Stimulated activated naive CD4-positive, alpha-beta T cell treated with Interleukin-2 at 50 U/mL for 16 hours (primary cell): ENCODE measurements around the gene EIF3B.
"Not testable (repeated sequence)": the region's sequence is repeated elsewhere in the genome, so short reads cannot be mapped to it uniquely, and the experiment has no call there.

Experiments used
- DNase-seq: peaks from one replicate; lab custom pipeline; 2025; lab: John Stamatoyannopoulos, UW

The EIF3B gene

DNA sequence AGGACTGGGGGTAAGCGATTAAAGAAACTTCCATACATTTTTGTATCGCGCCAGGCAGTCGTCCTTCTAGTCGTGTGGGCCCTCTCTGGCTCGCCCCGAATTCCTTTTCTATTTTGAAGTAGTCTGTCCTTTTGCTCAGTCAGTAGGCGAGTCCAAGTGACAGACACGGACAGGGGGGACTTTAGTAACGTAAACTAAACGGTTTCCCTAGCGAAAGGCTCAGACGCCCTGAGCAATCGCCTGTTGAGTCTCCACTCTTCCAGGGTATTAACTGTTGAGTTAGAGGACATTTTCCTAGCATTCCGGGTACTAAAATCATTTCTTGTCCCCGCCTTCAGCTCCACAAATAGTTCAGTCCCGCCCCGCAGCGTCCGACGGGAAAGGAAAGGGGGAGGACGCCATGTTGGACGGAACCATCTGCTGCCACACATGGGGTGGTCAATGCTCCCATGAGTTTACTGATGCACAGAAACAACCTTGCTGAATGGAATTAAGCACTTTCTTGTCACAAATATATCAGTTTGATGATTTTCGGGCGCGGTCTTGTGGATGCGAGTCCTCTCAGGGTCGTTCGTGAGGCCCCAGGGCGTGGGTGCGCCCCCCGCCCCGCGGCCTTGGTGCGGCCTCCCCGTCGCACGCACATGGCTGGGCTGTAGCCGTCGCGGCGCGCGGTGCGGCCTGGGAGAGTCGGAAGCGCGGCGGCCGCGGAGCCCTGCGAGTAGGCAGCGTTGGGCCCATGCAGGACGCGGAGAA is at the start of gene EIF3B:
EIF3B (plus strand) TSS at position 642 of the 753 bp plus-strand sequence; CDS start at position 737, 95 bp downstream.
- DNase-seq = peak; percentile 85

DNA sequence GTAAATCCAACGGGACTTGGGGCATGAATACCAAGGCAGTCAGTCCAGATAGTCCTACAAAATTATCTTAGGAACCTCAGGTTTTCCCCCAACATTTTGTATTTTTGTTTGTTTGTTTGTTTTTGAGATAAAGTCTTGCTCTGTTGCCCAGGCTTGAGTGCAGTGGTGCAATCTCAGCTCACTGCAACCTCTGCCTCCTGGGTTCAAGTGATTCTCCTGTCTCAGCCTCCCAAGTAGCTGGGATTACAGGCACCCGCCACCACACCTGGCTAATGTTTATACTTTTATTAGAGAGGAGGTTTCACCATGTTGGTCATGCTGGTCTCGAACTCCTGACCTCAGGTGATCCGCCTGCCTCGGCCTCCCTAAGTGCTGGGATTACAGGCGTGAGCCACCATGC is 49.4 kb upstream of the EIF3B start:
- not testable (repeated sequence) for DNase-seq

DNA sequence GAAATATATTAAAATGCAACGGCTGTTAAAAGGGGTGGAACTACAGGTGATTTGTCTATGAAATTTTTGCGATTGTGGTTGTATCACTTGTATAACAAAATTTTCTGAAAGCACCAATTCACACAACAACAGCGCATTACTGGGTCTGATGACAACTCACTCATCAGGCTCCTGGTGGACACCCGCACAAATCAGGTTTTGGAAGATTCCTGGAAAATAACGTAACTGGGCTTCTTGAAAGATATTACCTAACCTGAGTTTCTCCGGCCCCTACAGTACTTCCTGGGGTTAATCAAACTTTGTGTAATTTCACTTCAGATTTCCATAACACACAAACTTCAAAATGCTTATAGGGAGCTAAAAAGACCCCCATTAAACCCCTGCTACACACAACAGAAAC is 47.9 kb upstream of the EIF3B start:
- no peak for DNase-seq

DNA sequence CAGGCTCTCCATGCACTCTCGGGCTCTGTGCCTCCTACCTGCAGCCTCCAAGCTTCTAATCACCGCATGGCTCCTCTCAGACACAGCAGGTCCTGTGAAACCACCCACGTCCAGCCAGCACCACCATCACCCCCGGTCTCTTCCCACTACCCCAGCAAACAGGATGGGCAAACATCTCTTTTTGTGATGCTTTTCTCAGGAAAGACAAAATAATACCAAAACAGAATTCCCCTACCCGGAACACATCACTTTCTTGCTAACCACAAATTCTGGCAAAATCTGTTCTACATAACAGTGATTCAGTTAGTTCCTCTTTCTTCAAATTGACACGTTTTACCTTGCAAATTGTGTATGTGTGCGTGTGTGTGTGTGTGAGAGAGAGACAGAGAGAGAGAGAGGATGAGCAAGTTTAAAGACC is 46.9 kb upstream of the EIF3B start:
- DNase-seq = no peak

DNA sequence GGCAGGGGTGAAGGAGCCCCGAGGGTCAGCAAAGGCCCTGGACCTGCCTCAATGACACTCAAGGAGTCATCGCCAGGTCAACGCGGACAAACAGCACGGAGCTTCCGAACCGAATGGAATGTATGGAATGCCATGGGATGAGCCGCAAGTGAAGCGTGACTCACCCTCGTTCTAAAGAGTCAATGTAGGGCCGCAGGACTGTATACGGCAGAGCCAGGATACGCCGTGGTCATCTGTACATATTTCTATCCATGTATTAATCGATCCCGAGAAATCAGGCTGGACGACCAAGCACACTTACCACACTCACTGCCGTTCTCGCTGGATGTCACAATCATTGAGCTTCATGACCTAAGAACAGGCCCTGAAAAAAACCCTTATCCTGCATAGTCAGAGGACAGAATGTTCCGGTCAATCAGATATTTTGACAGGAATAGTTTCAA is 44.7 kb upstream of the EIF3B start:
- no peak for DNase-seq

DNA sequence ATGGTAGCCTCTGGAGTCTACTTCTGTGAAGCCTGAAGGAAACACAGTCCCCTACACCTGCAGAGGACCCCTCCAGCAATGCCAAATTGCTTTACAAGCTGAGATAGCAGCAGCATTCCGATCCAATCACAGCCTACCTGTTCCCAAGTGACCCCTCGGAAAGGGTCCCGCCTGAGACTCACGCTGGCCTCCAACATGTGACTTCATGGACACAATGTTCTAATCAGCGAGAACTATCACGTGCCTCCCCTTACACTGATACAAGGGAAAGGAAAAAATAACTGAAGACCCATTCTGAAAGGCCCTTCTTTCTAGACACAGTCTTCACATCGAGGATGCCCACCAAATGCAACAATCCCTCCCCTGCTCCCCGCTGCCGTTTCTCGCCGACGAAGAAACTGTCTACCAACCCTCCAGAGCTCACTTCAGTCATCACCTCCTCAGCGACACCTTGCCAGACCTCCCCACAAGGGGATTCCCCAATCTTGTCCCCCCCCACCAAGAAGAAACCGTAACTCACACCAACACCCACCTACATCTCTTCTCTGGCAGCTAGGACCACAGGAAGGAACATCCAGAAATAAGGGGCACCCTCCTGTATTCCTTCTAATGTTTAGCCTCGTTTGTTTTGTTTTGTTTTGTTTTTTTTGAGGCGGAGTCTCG is 42.2 kb upstream of the EIF3B start:
- DNase-seq = no peak

DNA sequence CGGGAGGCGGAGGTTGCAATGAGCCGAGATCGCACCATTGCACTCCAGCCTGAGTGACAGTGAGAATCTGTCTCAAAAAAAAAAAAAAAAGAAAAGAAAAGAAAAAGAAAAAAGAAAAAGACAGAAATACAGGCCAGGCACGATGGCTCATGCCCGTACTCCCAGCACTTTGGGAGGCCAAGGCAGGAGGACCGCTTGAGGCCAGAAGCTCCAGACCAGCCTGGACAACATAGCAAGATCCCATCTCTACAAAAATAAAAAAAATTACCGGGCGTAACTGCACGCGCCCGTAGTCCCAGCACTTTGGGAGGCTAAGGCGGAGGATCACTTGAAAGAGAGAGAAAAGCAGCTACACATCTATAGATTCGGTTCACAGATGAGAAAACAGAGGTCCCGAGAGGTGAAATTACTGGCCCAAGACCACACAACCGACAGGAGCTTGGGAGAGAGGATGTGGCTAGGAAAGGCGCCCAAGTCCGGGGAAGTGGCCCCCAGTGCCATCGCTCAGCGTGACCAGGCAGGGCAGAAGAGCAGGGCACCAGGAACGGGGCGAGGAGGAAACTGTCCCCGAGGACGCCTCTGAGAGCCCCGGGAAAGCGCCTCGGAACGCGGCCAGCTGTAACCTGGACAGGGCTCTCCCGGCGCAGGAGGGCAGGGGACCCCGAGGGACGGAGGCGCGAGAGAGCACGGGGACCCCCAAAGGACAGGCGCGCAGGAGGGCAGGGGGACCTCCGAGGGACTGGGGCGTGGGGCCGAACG is 41.0 kb upstream of the EIF3B start:
- no peak for DNase-seq

DNA sequence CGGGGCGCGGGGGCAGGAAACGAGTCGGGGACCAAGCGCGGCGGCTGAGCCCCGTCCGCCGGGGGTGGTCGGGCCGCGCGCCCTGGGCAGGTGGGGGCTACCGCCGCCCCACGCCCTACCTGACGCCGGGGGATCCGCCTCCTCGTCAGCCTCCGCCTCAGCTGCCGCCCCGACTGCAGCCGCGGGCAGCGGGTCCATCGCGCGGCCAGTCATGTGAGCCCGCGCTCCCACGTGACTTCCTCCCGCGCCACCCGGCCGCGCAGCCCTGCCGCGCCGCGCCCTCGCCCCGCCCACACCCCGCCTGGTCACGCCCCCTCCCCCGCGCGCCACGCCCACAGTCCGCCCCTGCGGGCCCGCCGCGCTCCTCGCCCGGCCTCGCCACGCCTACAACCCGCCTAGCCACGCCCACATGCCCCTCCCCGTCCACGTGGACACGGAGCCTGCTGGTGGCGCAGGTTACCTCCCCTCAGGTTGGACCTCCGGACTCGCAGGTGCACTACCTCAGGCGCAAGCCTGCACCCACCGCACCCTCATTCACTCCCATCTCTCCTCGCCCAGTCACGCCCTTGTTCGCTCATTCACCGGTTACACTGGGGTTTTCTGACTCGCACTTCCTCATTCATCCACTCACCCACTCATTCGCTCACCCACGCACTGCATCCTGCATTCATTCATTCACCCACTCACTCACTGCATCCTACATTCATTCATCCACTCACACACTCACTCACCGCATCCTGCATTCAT is 40.2 kb upstream of the EIF3B start, which contains the start of gene SNX8:
SNX8 (minus strand) TSS at position 233 of the 747 bp plus-strand sequence; CDS start at position 213, 20 bp downstream.
- DNase-seq = peak; percentile 90

DNA sequence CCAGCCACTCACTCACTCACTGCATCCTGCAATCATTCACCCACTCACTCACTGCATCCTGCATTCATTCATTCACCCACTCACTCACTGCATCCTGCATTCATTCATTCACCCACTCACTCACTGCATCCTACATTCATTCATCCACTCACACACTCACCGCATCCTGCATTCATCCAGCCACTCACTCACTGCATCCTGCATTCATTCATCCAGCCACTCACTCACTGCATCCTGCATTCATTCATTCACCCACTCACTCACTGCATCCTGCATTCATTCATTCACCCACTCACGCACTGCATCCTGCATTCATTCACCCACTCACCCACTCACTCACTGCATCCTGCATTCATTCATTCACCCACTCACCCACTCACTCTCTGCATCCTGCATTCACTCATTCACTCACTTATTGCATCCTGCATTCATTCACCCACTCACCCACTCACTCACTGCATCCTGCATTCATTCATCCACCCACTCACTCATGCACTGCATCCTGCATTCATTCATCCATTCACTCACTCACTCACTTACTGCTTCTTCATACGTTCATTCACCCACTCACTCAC is 39.6 kb upstream of the EIF3B start:
- not testable (repeated sequence) for DNase-seq

DNA sequence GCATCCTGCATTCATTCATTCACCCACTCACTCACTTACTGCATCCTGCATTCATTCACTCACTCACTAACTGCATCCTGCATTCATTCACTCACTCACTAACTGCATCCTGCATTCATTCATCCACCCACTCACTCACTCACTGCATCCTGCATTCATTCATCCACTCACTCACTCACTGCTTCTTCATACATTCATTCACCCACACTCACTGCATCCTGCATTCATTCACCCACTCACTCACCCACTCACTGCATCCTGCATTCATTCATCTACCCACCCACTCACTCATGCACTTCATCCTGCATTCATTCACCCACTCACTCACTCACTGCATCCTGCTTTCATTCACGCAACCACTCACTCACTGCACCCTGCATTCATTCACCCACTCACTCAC is 38.8 kb upstream of the EIF3B start:
- DNase-seq = no peak

DNA sequence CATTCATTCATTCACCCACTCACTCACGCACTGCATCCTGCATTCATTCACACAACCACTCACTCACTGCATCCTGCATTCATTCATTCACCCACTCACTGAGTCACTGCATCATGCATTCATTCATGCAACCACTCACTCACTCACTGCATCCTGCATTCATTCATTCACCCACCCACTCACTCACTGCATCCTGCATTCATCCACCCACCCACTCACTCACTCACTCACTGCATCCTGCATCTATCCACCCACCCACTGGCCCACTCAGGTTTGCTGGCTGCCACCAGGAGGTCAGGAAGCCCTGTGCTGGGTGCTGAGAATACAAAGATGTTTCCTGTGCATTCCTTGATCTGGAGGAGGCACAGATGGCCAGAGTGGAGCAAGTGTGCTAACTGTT is 38.0 kb upstream of the EIF3B start:
- DNase-seq = no peak

DNA sequence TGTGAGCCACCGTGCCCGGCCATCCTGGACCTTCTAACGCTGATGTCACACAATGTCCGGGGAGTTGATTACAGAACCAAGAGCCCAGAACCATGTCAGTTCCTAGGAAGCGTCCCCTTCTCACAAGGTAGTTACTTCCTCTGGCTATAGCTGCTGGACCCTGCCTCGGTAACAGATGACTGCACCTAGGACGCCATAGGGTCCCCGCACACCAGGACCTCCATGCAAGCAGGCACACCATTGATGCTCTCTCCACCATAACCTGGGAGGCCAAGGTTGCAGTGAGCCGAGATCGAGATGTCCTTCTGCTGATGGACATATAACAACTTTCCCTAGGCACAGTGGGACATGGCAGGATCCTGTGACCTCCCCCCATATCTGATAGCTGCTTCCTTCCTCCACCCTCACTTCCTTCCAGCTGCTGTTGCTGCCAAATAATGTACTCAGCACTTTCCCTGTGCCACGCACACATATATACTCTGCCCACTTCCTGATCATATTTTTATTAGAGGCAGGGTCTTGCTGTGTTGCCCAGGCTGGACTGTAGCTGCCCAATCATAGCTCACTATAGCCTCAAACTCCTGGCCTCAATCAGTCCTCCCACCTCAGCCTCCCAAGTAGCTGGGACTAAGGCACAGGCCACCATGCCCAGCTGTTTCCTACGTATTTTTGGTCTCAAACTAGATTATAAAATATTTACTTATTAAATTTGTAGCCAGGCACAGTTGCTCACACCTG is 36.9 kb upstream of the EIF3B start:
- DNase-seq = no peak

DNA sequence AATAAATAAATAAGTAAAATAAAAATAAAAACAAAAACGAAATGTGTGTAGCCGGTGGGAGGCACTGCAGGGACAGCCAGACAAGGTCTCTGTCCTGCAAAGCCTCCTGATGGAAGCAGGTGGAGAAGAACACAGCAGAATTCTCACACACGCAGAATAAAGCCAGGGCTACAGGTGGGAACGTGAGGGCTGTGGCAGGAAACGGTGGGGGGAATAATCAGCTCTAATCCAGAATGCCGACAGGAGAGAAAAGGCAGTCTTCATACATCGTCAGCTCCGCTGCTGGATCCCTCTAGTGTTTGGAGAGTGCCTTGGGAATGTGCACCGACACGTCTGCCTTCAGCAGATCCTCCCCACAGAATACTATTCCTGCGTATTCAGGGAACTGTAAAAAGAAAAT is 33.6 kb upstream of the EIF3B start:
- no peak for DNase-seq

DNA sequence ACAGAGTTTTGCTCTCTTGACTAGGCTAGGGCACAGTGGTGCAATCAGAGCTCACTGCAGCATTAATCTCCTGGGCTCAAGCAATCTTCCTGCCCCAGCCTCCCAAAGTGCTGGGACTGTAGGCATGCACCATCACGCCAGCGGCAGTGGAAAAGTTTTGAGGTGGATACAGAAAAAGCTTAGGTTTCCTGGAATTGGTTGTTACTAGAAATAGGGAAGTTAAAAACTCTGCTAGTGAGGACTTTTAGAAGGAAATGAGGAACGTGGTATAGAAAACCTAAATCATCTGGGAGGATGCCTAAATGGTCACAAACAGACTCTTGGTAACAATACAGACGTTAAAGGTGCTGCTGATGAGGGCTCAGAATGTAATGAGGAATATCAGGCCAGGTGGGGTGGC is 29.5 kb upstream of the EIF3B start:
- DNase-seq = no peak

DNA sequence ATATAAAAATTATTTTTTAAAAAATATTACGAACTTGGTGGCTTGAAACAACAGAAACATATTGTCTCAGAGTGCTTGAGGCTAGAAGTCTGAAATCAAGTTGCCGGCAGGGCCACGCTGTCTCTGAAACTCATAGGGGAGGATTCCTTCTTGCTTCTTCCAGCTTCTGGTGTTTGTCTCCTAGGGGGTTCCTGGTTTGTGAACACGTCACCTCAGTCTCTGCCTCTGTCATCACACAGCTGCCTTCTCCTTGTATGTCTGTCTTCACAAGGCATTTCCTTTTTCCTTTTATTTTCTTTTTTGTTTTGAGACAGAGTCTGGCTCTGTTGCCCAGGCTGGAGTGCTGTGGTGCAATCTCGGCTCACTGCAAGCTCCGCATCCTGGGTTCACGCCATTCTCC is 27.7 kb upstream of the EIF3B start:
- DNase-seq = no peak

DNA sequence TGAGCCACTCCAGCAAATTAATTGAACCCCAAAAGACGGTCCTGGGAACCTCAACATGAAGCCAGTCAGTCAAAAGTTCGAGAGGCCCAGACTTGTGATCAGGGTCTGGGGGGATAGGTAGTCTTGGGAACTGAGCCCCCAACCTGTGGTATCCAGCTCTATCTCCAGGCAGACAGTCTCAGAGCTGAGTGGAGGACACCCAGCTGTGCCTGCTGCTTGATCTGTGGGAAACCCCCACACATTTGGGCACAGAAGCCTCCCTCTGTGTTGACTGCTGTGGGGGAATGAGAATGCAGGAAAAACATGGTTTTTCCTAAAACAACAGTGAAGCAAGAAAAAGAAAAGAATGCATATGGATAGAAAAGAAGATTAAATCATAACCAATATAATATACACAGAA is 24.1 kb upstream of the EIF3B start:
- no peak for DNase-seq

DNA sequence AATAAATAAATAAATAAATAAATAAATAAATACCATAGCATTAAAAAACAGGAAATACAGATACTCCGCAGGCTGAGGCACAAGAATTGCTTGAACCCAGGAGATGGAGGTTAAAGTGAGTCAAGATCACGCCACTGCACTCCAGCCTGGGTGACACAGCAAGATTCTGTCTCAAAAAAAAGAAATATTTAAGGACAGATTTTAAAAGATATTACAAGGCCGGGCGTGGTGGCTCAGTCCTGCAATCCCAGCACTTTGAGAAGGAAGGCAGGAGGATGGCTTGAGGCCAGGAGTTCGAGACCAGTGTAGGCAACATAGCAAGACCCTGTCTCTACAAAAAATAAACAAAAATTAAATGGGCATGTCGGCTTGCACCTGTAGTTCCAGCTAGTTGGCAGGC is 22.9 kb upstream of the EIF3B start:
- no peak for DNase-seq

DNA sequence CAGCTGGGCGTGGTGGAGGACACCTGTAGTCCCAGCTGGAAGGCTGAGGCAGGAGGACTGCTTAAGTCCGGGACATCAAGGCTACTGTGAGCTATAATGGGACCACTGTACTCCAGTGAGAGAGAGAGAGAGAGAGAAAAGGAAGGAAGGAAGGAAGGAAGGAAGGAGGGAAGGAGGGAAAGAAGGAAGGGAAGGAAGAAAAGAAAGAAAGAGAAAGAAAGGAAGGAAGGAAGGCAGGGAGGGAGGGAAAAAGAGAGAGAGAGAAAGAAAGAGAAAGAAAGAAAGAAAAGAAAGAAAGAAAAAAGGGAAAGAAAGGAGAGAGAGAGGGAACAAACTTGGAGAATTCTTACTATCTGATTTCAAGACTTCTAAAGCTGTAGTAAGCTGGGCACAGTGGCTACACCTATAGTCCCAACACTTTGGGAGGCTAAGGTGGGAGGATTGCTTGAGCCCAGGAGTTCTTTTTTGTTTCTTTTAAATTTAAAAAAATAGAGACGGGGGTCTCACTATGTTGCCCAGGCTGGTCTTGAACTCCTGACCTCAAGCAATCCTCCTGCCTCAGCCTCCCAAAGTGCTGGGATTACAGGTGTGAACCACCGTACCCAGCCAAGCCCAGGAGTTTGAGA is 21.9 kb upstream of the EIF3B start:
- not testable (repeated sequence) for DNase-seq

DNA sequence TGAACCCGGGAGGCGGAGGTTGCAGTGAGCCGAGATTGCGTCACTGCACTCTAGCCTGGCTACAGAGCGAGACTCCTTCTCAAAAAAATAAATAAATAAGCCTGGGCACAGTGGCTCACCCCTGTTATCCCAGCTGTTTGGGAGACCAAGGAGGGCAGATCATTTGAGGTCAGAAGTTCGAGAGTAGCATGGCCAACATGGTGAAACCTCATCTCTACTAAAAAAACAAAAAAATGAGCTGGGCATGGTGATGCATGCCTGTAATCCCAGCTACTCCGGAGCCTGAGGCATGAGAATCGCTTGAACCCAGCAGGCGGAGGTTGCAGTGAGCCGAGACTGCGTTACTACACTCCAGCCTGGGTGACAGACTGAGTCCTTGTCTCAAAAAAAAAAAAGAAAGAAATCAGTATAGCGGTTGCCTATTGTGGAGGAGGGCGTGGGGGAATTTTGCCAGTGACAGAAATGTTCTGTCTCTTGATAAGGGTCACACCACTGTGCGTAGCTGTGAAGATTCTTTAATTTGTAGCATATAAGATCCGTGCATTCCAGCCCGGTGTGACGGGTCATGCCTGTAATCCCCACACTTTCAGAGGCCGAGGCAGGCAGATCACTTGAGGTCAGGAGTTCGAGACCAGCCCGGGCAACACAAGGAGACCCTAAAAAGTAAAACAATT is 17.9 kb upstream of the EIF3B start:
- no peak for DNase-seq
